SU-DHL-6 (cell line): ENCODE data around the gene PHLDB2.

Experiments
- EZH2phosphoT487 ChIP-seq: fragments of 200-600 bp; sonication (generic), shearing (Covaris generic); conservative IDR thresholded peaks from 2 replicates; pipeline ENCODE4 v1.6.1; 2018; ENCODE audit warnings: mild to moderate bottlenecking, antibody characterized with exemption, low read length, moderate library complexity, mixed read lengths
- TF ChIP-seq, protein P1 (sequence below): fragments of 200-600 bp; sonication (generic); IDR thresholded peaks from one replicate; pipeline ENCODE4 v1.5.1; 2017; ENCODE audit warnings: antibody characterized with exemption, mild to moderate bottlenecking, low read length, moderate library complexity; ENCODE audit not compliant: insufficient read depth, poor library complexity, severe bottlenecking

DNA sequence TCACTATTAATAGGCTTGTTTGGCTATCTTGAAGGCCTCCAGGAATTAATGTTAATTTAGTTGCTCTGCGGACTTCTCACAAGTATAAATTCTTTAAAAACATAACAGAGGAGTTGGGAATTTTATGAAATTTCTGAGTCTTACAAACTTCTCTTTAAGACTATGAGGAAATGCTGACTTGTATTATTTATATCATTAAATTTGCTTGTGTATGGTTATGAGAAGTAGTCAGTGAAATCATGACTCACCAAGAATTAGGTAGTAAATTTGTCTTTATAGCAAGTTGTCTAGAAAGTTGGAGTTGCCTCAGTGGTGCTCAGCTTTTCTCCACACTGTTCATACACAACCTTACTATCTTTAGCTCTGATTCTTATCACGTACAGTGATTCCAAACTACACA is 26.5 kb downstream of the PHLDB2 start:
- TF ChIP-seq, protein P1, sequence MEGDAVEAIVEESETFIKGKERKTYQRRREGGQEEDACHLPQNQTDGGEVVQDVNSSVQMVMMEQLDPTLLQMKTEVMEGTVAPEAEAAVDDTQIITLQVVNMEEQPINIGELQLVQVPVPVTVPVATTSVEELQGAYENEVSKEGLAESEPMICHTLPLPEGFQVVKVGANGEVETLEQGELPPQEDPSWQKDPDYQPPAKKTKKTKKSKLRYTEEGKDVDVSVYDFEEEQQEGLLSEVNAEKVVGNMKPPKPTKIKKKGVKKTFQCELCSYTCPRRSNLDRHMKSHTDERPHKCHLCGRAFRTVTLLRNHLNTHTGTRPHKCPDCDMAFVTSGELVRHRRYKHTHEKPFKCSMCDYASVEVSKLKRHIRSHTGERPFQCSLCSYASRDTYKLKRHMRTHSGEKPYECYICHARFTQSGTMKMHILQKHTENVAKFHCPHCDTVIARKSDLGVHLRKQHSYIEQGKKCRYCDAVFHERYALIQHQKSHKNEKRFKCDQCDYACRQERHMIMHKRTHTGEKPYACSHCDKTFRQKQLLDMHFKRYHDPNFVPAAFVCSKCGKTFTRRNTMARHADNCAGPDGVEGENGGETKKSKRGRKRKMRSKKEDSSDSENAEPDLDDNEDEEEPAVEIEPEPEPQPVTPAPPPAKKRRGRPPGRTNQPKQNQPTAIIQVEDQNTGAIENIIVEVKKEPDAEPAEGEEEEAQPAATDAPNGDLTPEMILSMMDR = no peak
- no peak for TF ChIP-seq EZH2phosphoT487
